Neural progenitor cell (in vitro differentiated cells): ENCODE results near the gene OBP2B. TPM values are rescaled to one million over a fixed set of nuclear protein-coding genes. Genes with fewer than 3 reads are reported as not detected.
"Not testable (repeated sequence)": the region's sequence is repeated elsewhere in the genome, so short reads cannot be mapped to it uniquely, and the experiment has no call there.

Experiments
- DNase-seq: peaks from one replicate; pipeline ENCODE4 v3.0.0-alpha.2; 2016; ENCODE audit warnings: low spot score
- H2AFZ ChIP-seq: fragments of 200-600 bp; sonication (generic); replicated peaks from 2 replicates; pipeline ENCODE4 v1.6.1; 2016; ENCODE audit warnings: antibody characterized with exemption
- H3F3A ChIP-seq: fragments of 200-600 bp; sonication (generic); 2 replicates; pipeline ENCODE4 v1.6.1; 2016; ENCODE audit warnings: antibody characterized with exemption, low read depth
- H3K27ac ChIP-seq: fragments of 200-600 bp; sonication (generic); 2 replicates; pipeline ENCODE4 v1.5.1; 2016; ENCODE audit warnings: mild to moderate bottlenecking
- H3K27me3 ChIP-seq: fragments of 200-600 bp; sonication (generic); 2 replicates; pipeline ENCODE4 v1.6.1; 2016; ENCODE audit warnings: mild to moderate bottlenecking, moderate library complexity
- H3K36me3 ChIP-seq: fragments of 200-600 bp; sonication (generic); 2 replicates; pipeline ENCODE4 v1.5.1; 2016
- H3K4me1 ChIP-seq: fragments of 200-600 bp; sonication (generic); 2 replicates; pipeline ENCODE4 v1.6.1; 2016; ENCODE audit warnings: mixed run types
- H3K4me2 ChIP-seq: fragments of 200-600 bp; sonication (generic); 2 replicates; pipeline ENCODE4 v1.6.1; 2016
- H3K4me3 ChIP-seq: fragments of 200-600 bp; sonication (generic); 2 replicates; pipeline ENCODE4 v1.5.1; 2016
- H3K79me2 ChIP-seq: fragments of 200-600 bp; sonication (generic); 2 replicates; pipeline ENCODE4 v1.6.1; 2016; ENCODE audit warnings: low read depth
- H3K9ac ChIP-seq: fragments of 200-600 bp; sonication (generic); 2 replicates; pipeline ENCODE4 v1.6.1; 2016
- H3K9me3 ChIP-seq: fragments of 200-600 bp; sonication (generic); 2 replicates; pipeline ENCODE4 v1.5.1; 2016; ENCODE audit warnings: low read depth
- H4K20me1 ChIP-seq: fragments of 200-600 bp; sonication (generic); 2 replicates; pipeline ENCODE4 v1.6.1; 2016; ENCODE audit warnings: low read depth
- H3K27ac Mint-ChIP-seq: 3 replicates; pipeline ENCODE4 v1.8.0; 2021; ENCODE audit warnings: mixed read lengths
- H3K27me3 Mint-ChIP-seq: 2 replicates; pipeline ENCODE4 v1.8.0; 2022; ENCODE audit warnings: low read depth, mild to moderate bottlenecking, inconsistent platforms, moderate library complexity, mixed read lengths; ENCODE audit not compliant: insufficient read depth
- H3K36me3 Mint-ChIP-seq: 3 replicates; pipeline ENCODE4 v1.8.0; 2021; ENCODE audit warnings: mixed read lengths
- H3K4me1 Mint-ChIP-seq: 3 replicates; pipeline ENCODE4 v1.8.0; 2021; ENCODE audit warnings: mixed read lengths
- H3K4me3 Mint-ChIP-seq: 3 replicates; pipeline ENCODE4 v1.8.0; 2021; ENCODE audit warnings: mild to moderate bottlenecking, moderate library complexity, mixed read lengths
- H3K9me3 Mint-ChIP-seq: 3 replicates; pipeline ENCODE4 v1.8.0; 2020; ENCODE audit warnings: mixed read lengths
- EZH2 ChIP-seq: fragments of 200-600 bp; sonication (generic); IDR thresholded peaks from 2 replicates; pipeline ENCODE4 v1.6.1; 2017; ENCODE audit warnings: antibody characterized with exemption, mild to moderate bottlenecking, moderate library complexity
- EZH2phosphoT487 ChIP-seq: fragments of 200-600 bp; sonication (generic); IDR thresholded peaks from 2 replicates; pipeline ENCODE4 v1.6.1; 2017; ENCODE audit warnings: antibody characterized with exemption
- total RNA-seq: library from RNA; depleted of rRNA; stranded (reverse); fragments of >200 nt; gene quantifications from 2 replicates; pipeline ENCODE4 v1.2.3, GENCODE V29; 2015; ENCODE audit warnings: low replicate concordance
- TF ChIP-seq, protein P1 (sequence below): fragments of 200-600 bp; sonication (generic); IDR thresholded peaks from 2 replicates; pipeline ENCODE4 v1.5.1; 2017; ENCODE audit warnings: antibody characterized with exemption, mild to moderate bottlenecking

Gene OBP2B
- total RNA-seq, 1 donor from 2014 or later: not detected

DNA sequence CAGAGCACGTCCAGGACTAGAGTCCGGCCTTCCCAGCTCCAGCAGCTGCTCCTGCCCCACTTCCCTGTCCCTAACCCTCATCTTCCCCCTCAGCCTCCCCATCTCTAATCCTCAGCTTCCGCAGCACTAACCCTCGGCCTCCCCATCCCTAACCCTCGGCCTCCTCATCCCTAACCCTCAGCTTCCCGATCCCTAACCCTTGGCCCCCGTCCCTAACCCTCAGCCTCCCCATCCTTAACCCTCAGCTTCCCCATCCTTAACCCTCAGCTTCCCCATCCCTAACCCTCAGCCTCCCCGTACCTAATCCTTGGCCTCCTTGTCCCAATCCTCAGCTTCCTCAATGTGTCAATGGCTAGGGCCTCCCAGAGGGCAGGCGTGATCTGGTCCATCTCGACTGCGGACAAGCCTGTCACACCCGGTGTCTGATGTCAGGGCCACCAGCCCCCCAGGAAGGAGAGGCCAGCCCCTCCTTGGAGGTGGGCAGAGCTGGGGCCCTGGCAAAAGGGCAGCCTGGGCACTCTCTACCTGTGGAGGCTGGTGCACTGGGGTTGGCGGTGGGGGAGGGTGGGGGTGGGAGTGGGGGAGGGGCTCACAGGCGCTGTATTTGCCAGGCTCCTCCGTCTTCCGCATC is 1.4 kb downstream of the OBP2B start:
- H3K27me3 Mint-ChIP-seq: peaks cover 10% of the 10 kb centered on the region
- Histone ChIP-seq H3F3A (no peaks in the 10 kb centered on the region), H3K79me2 (no peaks in the 10 kb centered on the region), H3K9ac (no peak overlapping the region), H3K27me3 (peaks cover 74% of the 10 kb centered on the region), H3K4me1 (no peaks in the 10 kb centered on the region), H3K4me2 (no peak overlapping the region), H2AFZ (no peak overlapping the region), H3K4me3 (no peak overlapping the region), H3K27ac (no peak overlapping the region), H3K36me3 (no peaks in the 10 kb centered on the region), H4K20me1 (no peaks in the 10 kb centered on the region), H3K9me3 (no peaks in the 10 kb centered on the region)
- H3K4me3 Mint-ChIP-seq: no peak overlapping the region
- DNase-seq: no peak
- H3K36me3 Mint-ChIP-seq: no peaks in the 10 kb centered on the region
- no peak overlapping the region for H3K27ac Mint-ChIP-seq
- H3K4me1 Mint-ChIP-seq: no peaks in the 10 kb centered on the region
- TF ChIP-seq, protein P1, sequence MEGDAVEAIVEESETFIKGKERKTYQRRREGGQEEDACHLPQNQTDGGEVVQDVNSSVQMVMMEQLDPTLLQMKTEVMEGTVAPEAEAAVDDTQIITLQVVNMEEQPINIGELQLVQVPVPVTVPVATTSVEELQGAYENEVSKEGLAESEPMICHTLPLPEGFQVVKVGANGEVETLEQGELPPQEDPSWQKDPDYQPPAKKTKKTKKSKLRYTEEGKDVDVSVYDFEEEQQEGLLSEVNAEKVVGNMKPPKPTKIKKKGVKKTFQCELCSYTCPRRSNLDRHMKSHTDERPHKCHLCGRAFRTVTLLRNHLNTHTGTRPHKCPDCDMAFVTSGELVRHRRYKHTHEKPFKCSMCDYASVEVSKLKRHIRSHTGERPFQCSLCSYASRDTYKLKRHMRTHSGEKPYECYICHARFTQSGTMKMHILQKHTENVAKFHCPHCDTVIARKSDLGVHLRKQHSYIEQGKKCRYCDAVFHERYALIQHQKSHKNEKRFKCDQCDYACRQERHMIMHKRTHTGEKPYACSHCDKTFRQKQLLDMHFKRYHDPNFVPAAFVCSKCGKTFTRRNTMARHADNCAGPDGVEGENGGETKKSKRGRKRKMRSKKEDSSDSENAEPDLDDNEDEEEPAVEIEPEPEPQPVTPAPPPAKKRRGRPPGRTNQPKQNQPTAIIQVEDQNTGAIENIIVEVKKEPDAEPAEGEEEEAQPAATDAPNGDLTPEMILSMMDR: no peak
- TF ChIP-seq EZH2 (no peak), EZH2phosphoT487 (no peak)
- no peaks in the 10 kb centered on the region for H3K9me3 Mint-ChIP-seq

DNA sequence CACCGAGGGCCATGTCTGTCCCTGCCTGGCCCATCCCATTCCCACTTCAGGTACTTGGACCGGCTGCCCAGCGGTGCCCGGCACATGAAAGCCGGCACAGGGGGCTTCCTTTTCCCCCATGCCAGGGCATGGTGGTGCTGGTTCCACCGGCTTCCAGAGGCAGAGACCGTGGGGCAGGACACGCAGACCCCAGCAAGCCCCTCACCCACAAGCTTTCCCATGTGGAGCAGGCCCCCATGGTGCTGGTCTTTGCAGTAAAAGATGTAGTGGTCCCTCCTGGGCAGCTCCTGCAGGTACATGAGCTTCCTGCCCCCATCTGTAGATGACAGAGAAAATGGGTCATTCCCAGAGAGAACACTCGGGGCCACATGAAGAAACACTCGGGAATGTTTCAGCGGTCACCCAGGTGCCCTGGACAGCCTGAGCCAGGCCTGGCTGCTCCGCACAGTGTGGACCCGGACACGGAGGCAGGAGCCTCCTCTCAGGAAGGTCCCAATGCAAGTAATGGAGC is 2.0 kb downstream of the OBP2B start:
- H3K27me3 Mint-ChIP-seq: peaks cover 10% of the 10 kb centered on the region
- Histone ChIP-seq H3K27ac (no peak overlapping the region), H4K20me1 (no peaks in the 10 kb centered on the region), H3K9me3 (no peaks in the 10 kb centered on the region), H3K4me3 (no peak overlapping the region), H3K4me2 (no peak overlapping the region), H3K36me3 (no peaks in the 10 kb centered on the region), H2AFZ (no peak overlapping the region), H3K79me2 (no peaks in the 10 kb centered on the region), H3F3A (no peaks in the 10 kb centered on the region), H3K4me1 (no peaks in the 10 kb centered on the region), H3K9ac (no peak overlapping the region), H3K27me3 (peaks cover 74% of the 10 kb centered on the region)
- no peaks in the 10 kb centered on the region for H3K9me3 Mint-ChIP-seq
- TF ChIP-seq EZH2 (no peak), EZH2phosphoT487 (no peak)
- TF ChIP-seq, protein P1: no peak
- no peak overlapping the region for H3K4me3 Mint-ChIP-seq
- H3K36me3 Mint-ChIP-seq: no peaks in the 10 kb centered on the region
- no peak for DNase-seq
- no peak overlapping the region for H3K27ac Mint-ChIP-seq
- H3K4me1 Mint-ChIP-seq: no peaks in the 10 kb centered on the region

DNA sequence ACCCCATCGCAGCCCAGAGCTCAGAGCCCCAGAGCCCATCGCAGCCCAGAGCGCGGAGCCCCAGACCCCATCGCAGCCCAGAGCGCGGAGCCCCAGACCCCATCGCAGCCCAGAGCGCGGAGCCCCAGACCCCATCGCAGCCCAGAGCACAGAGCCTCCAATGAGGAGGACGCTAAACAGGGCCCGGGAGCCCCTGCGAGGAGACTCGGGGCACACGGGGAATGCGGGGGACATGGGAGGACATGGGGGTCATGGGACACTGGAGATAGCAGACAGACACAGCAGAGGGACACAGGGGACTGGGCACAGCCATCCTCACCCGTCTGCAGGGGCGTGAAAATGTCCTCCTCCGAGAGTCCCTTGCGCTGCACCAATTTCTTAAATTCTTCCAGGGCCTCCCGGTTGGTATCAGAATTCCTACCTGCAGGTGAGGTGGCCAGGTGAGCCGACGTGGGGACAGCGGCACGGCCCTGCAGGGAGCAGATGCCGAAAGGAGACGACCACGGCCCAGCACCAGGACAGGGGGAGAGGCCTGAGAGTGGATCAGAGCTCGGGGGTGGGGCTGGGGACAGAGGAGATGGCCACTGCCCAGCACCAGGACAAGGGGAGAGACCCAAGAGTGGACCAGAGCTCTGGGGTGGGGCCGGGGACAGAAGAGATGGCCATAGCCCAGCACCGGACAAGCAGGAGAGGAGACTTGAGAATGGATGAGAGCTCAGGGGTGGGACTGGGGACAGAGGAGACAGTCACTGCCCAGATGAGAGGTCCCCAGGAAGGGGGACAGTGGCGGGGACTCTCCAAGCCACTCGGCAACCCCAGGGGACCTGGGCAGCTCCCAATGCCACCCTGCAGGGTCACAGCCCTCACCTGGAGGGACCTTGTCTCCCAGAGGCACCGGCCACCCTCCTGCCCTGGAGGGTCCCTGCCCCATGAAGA is 2.8 kb downstream of the OBP2B start:
- Histone ChIP-seq H3F3A (no peaks in the 10 kb centered on the region), H3K36me3 (no peaks in the 10 kb centered on the region), H3K4me3 (no peak overlapping the region), H3K9ac (no peak overlapping the region), H3K9me3 (no peaks in the 10 kb centered on the region), H3K4me1 (no peaks in the 10 kb centered on the region), H3K4me2 (no peak overlapping the region), H3K27ac (no peak overlapping the region), H3K79me2 (no peaks in the 10 kb centered on the region), H3K27me3 (peaks cover 74% of the 10 kb centered on the region), H2AFZ (no peak overlapping the region), H4K20me1 (no peaks in the 10 kb centered on the region)
- Mint-ChIP-seq H3K27me3 (peaks cover 13% of the 10 kb centered on the region), H3K36me3 (no peaks in the 10 kb centered on the region), H3K27ac (no peak overlapping the region), H3K4me1 (no peaks in the 10 kb centered on the region), H3K4me3 (no peak overlapping the region), H3K9me3 (no peaks in the 10 kb centered on the region)
- no peak for DNase-seq
- TF ChIP-seq EZH2phosphoT487 (no peak), EZH2 (no peak)

DNA sequence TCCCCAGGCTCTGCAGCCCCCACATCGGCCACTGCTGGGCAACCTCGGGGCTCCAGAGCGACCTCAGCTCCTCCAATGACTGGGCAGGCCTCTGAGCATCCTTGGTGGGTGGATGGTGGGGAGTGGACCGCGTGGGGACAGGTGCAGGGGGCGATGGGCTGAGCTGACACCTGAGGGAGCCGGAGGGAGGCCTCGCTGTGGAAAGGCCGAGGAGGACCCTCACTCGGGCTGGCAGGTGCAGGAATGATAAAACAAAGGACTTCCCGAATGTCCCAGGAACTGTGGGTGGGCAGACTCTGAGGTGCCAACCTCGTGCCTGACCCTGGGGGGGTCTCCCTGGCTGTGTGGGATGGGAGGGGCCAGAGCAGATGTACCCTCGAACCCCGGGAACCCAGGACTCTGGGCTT is 3.6 kb downstream of the OBP2B start:
- H3K27me3 ChIP-seq: peaks cover 74% of the 10 kb centered on the region
- H3K79me2 ChIP-seq, H3K27ac ChIP-seq, H4K20me1 ChIP-seq, H2AFZ ChIP-seq, H3K4me3 Mint-ChIP-seq, H3K27ac Mint-ChIP-seq, H3K4me1 Mint-ChIP-seq, DNase-seq, H3K36me3 ChIP-seq, H3K4me3 ChIP-seq, H3K4me2 ChIP-seq, H3K4me1 ChIP-seq, H3F3A ChIP-seq, H3K9me3 ChIP-seq, H3K9ac ChIP-seq, H3K9me3 Mint-ChIP-seq, H3K36me3 Mint-ChIP-seq: not testable (repeated sequence)
- H3K27me3 Mint-ChIP-seq: peaks cover 10% of the 10 kb centered on the region
